ENCODE measurements around the gene CLDND1.

- TF ChIP-seq CTCF (IDR thresholded peaks at IDR 0.05; ENCODE audit: insufficient read depth, low read length, poor library complexity, severe bottlenecking) (no peak), EZH2phosphoT487 (conservative IDR thresholded peaks at IDR 0.05; ENCODE audit: low read length) (no peak)
These were observed 9.0 kb upstream of the CLDND1 start, which contains the start of gene GPR15 for GRCh38 chr3:98531622-98532274.

All from SU-DHL-6 (cell line).